Smooth muscle cell (in vitro differentiated cells): ENCODE data around the gene PRSS33. TPM values are rescaled to one million over a fixed set of nuclear protein-coding genes. Genes with fewer than 3 reads are reported as not detected.

ENCODE experiments used
- DNase-seq: peaks from one replicate; lab custom pipeline; 2025; ENCODE audit not compliant: unreplicated experiment; lab: John Stamatoyannopoulos, UW
- H2AFZ ChIP-seq: fragments of 200-600 bp; sonication (generic); 2 replicates; pipeline ENCODE4 v1.6.0; 2016; ENCODE audit warnings: antibody characterized with exemption, low read depth, mild to moderate bottlenecking
- H3F3A ChIP-seq: fragments of 200-600 bp; sonication (generic); 2 replicates; pipeline ENCODE4 v1.6.0; 2017; ENCODE audit warnings: antibody characterized with exemption, low read depth
- H3K27ac ChIP-seq: fragments of 200-600 bp; sonication (generic); 2 replicates; pipeline ENCODE4 v1.5.1; 2016; ENCODE audit warnings: low read depth, mild to moderate bottlenecking
- H3K27me3 ChIP-seq: fragments of 200-600 bp; sonication (generic); 2 replicates; pipeline ENCODE4 v1.6.1; 2016; ENCODE audit warnings: low read depth, mild to moderate bottlenecking
- H3K36me3 ChIP-seq: fragments of 200-600 bp; sonication (generic); 2 replicates; pipeline ENCODE4 v1.5.1; 2016; ENCODE audit warnings: low read depth
- H3K4me1 ChIP-seq: fragments of 200-600 bp; sonication (generic); 2 replicates; pipeline ENCODE4 v1.5.1; 2016; ENCODE audit warnings: low read depth
- H3K4me2 ChIP-seq: fragments of 200-600 bp; sonication (generic); 2 replicates; pipeline ENCODE4 v1.6.0; 2016; ENCODE audit warnings: mild to moderate bottlenecking
- H3K4me3 ChIP-seq: fragments of 200-600 bp; sonication (generic); 2 replicates; pipeline ENCODE4 v1.5.1; 2016; ENCODE audit warnings: mild to moderate bottlenecking
- H3K79me2 ChIP-seq: fragments of 200-600 bp; sonication (generic); 2 replicates; pipeline ENCODE4 v1.6.0; 2016; ENCODE audit warnings: low read depth, mild to moderate bottlenecking
- H3K9ac ChIP-seq: fragments of 200-600 bp; sonication (generic); 2 replicates; pipeline ENCODE4 v1.6.0; 2016; ENCODE audit warnings: low read depth
- H3K9me3 ChIP-seq: fragments of 200-600 bp; sonication (generic); replicated peaks from 2 replicates; pipeline ENCODE4 v1.5.1; 2016; ENCODE audit warnings: low read depth
- H4K20me1 ChIP-seq: fragments of 200-600 bp; sonication (generic); 2 replicates; pipeline ENCODE4 v1.6.0; 2016; ENCODE audit warnings: low read depth
- WGBS: methylation state at CpG from one replicate; pipeline ENCODE4 v1.1.7; 2016; ENCODE audit warnings: low lambda C conversion rate; 5-methylcytosine and 5-hydroxymethylcytosine counted together
- polyA plus RNA-seq: library from polyadenylated mRNA; unstranded; fragments of >200 nt; fragmentation: Nextera tagmentation; extraction: Ambion mirVana; gene quantifications from 2 replicates; pipeline ENCODE4 v1.2.1, GENCODE V29; 2016
- total RNA-seq: library from RNA; depleted of rRNA; stranded (reverse); fragments of >200 nt; gene quantifications from 2 replicates; pipeline ENCODE4 v1.2.3, GENCODE V29; 2014
- TF ChIP-seq, protein P1 (sequence below): fragments of 200-600 bp; sonication (generic); IDR thresholded peaks from 2 replicates; pipeline ENCODE4 v1.5.1; 2017; ENCODE audit warnings: borderline replicate concordance, mild to moderate bottlenecking, antibody characterized with exemption; ENCODE audit not compliant: insufficient read depth, poor library complexity, severe bottlenecking

The PRSS33 gene
- total and polyA plus RNA-seq, 2 experiments from 2014 or later, result not detected

DNA sequence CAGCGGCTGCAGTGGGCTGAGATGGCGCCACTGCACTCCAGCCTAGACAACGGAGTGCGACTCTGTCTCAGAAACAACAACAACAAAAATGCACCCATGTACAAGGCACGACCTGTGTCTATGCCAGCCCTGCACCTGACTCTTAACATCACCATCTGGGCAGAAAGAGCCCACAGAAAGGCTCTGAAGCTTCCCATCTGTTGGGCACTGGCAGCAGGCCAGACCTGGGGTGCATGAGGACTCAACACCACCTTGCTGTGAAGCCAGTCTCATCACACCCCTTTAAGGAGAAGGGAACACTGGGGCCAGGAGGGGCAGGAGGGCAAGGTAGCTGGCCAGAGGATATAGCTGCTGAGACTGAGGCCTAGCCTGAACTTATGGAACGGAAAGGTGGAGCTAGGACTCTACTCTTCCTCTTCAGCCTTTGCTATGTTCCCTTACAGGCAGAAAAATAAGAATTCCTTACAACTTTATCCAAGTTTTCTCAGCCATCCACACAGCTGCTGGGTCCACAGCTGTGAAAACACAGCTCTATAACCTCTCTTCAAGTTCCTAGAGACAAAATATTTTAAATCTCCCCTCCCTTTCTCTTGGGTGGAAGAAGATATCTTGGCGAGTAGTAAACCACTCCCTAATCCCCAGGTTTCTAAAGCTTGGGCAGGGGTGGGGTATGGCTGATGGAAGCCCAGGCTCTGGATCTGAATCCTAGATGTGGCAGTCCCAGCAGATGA is 13.0 kb downstream of the PRSS33 start:
- H3K4me1 ChIP-seq, result peaks cover 15% of the 10 kb centered on the region
- H3K36me3 ChIP-seq, result no peaks in the 10 kb centered on the region
- H3F3A ChIP-seq, result peaks cover 32% of the 10 kb centered on the region
- no peaks in the 10 kb centered on the region for H3K27me3 ChIP-seq
- peaks cover 58% of the 10 kb centered on the region for H4K20me1 ChIP-seq
- no peak overlapping the region for H3K9ac ChIP-seq
- DNase-seq, result no peak
- 87% methylated on average over 7 of the region's 7 CpGs for WGBS
- no peak overlapping the region for H3K27ac ChIP-seq
- no peak overlapping the region for H3K4me3 ChIP-seq
- no peak overlapping the region for H2AFZ ChIP-seq
- no peaks in the 10 kb centered on the region for H3K9me3 ChIP-seq
- H3K4me2 ChIP-seq, result no peak overlapping the region
- H3K79me2 ChIP-seq, result peaks cover 44% of the 10 kb centered on the region
- TF ChIP-seq, protein P1, sequence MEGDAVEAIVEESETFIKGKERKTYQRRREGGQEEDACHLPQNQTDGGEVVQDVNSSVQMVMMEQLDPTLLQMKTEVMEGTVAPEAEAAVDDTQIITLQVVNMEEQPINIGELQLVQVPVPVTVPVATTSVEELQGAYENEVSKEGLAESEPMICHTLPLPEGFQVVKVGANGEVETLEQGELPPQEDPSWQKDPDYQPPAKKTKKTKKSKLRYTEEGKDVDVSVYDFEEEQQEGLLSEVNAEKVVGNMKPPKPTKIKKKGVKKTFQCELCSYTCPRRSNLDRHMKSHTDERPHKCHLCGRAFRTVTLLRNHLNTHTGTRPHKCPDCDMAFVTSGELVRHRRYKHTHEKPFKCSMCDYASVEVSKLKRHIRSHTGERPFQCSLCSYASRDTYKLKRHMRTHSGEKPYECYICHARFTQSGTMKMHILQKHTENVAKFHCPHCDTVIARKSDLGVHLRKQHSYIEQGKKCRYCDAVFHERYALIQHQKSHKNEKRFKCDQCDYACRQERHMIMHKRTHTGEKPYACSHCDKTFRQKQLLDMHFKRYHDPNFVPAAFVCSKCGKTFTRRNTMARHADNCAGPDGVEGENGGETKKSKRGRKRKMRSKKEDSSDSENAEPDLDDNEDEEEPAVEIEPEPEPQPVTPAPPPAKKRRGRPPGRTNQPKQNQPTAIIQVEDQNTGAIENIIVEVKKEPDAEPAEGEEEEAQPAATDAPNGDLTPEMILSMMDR, result no peak

DNA sequence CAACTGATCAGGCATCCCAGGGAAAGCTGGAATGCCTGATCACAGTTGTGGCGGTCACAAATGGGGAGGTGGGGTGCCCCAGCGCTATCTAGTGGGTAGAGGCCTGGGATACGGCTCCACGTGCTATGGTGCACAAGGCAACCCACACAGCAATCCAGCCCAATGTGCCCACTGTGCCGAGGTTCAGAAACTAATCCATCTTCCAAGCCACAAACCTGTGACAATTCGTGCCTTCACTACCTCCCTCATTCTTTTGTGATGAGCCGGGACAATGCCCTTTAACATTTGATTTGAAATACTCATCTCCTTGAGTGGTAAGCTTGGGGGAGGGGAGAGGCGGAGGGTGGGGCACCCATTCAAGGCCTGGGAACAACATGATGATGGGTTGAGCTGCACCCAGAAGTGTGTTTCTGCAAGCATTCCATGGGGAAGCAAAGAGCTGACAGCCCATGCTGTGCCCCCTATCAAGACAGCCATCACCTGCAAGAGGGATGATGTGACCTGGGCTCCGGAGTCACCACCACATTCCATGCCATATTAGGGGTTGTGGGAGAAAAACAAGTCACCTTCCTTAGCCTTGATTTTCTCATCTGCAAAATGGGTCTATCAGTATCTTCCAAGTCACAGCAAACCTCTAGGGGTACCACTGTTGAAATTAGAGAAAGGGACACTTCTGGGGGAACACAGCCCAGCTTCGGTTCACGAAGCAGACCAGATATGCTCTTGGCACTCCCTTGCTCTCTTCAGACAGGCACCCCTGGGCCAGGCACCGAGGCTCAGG is 14.0 kb downstream of the PRSS33 start:
- Histone ChIP-seq H3K9me3 (no peaks in the 10 kb centered on the region), H3K4me1 (peaks cover 9% of the 10 kb centered on the region), H3K27ac (no peak overlapping the region), H3F3A (peaks cover 31% of the 10 kb centered on the region), H3K27me3 (no peaks in the 10 kb centered on the region), H3K79me2 (peaks cover 42% of the 10 kb centered on the region), H4K20me1 (peaks cover 67% of the 10 kb centered on the region), H3K4me2 (no peak overlapping the region), H3K36me3 (no peaks in the 10 kb centered on the region), H3K4me3 (no peak overlapping the region), H2AFZ (no peak overlapping the region), H3K9ac (no peak overlapping the region)
- 90% methylated on average over 12 of the region's 12 CpGs for WGBS
- no peak for DNase-seq
- TF ChIP-seq, protein P1, result no peak

DNA sequence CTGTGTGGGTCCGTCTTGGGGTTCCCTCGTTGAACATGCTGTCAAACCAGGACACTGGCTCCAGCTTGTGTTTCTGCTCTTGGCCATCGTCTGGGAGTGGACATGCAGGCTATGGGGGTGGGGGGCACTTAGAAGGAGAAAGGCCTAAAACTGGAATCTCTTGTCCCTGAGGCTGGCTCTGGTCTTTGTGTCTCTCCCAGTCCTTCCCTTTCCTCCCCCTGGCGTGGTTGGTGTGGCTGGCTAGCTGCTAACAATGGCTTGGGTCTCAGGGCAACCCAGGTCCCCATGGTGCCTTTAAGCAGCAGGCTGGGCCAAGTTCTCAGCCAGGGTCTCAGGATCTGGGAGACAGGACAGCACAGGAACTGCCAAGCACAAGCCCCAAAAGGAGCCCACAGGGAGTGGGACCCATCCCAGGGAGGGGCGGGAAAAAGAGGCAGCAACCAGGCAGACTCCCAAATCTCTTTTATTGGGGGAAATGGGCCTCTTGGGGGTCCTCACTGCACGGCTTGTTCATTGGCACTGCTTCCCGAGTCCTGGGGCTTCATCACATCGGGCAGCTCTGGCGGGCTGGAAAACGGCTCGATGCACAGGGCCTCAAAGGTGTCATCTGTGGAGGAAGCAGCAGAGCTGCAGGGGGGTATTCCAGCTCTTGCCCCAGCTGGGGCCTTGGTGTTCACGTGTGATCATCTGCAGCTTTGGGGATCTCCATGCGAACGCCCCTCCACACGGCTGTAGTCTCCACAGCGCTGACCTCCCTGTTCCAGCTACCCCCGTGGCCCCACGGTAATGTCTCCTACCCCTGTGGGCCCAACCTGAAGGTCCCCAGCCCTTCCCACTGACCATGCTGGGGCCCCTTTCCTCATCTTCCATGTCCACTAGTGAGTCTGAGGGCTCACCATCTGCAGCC is 15.6 kb downstream of the PRSS33 start:
- TF ChIP-seq, protein P1, result no peak
- Histone ChIP-seq H2AFZ (no peak overlapping the region), H3K4me3 (no peak overlapping the region), H3K4me1 (peaks cover 6% of the 10 kb centered on the region), H3K9me3 (no peaks in the 10 kb centered on the region), H3K9ac (no peak overlapping the region), H3F3A (peaks cover 40% of the 10 kb centered on the region), H3K27me3 (no peaks in the 10 kb centered on the region), H4K20me1 (peaks cover 83% of the 10 kb centered on the region), H3K79me2 (peaks cover 54% of the 10 kb centered on the region), H3K4me2 (no peak overlapping the region), H3K27ac (peak overlapping the region; percentile 28), H3K36me3 (no peaks in the 10 kb centered on the region)
- no peak for DNase-seq
- 89% methylated on average over 15 of the region's 18 CpGs for WGBS
